Colonic mucosa (tissue), 4 donors: ENCODE measurements around the gene TMEM87A. TPM values are rescaled to one million over a fixed set of nuclear protein-coding genes. Genes with fewer than 3 reads are reported as not detected.

Experiments
- DNase-seq: peaks from one replicate; pipeline ENCODE4 v3.0.0-alpha.2; 2020
- H3K27ac ChIP-seq: fragments of 200-600 bp; one replicate; pipeline ENCODE4 v1.8.0; 2021
- H3K27me3 ChIP-seq: fragments of 200-600 bp; one replicate; pipeline ENCODE4 v1.8.0; 2021
- H3K36me3 ChIP-seq: fragments of 200-600 bp; one replicate; pipeline ENCODE4 v1.8.0; 2021
- H3K4me1 ChIP-seq: fragments of 200-600 bp; one replicate; pipeline ENCODE4 v1.8.0; 2021; ENCODE audit warnings: mild to moderate bottlenecking
- H3K4me3 ChIP-seq: fragments of 200-600 bp; one replicate; pipeline ENCODE4 v1.8.0; 2021
- H3K9ac ChIP-seq, 2 donors: one replicate each; pipeline ENCODE4 v1.7.0; 2013; ENCODE audit warnings: control low read depth in 2 of 2, low read depth in 2 of 2, low read length in 2 of 2
- H3K9me3 ChIP-seq: fragments of 200-600 bp; one replicate; pipeline ENCODE4 v1.8.0; 2021
- intact Hi-C: fragments of 100-400 bp; cut with DNase I; formaldehyde crosslinking; loops from one replicate; pipeline ENCODE4 v1.14.1; 2022
- total RNA-seq, 2 donors: library from RNA; stranded (reverse); fragmentation: NEBNext Ultra II Directional in 1 of 2; extraction: Animal tissue kit (Norgen Biotek cat#: 25700) in 1 of 2; gene quantifications; one replicate each; pipeline ENCODE4 v1.2.1, GENCODE V29; 2021
- TF ChIP-seq, protein P1 (sequence below): fragments of 200-600 bp; IDR thresholded peaks from one replicate; pipeline ENCODE4 v1.8.0; 2022; ENCODE audit warnings: antibody characterized with exemption, mild to moderate bottlenecking
- donor health status: healthy.
- donor health status: DM: no; HTN: no; CAD: no.
- donor health status: DM: no; HTN: no; CAD: no.

The TMEM87A gene
- total RNA-seq, 2 donors from 2014 or later, result 65.6 to 115 TPM

DNA sequence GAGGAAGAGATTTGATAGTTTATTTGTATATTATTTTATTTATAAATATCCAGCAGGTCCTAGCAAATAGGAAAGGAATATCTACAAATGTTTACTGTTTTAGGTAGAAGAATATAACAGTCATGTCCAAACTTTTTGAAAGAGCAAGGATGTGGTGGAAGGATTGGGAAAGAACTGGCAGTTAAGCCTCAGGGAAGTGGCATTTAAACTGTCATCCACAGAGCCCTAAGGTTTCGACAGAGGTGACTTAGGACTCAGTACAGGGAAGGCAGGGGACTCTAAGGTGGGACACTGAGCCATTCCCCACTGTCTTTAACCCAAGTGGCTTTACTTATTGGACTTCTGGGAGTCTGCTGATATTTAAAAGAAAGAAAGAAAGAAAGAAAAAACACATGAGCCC, 11.8 kb upstream of the TMEM87A start:
- TF ChIP-seq, protein P1, sequence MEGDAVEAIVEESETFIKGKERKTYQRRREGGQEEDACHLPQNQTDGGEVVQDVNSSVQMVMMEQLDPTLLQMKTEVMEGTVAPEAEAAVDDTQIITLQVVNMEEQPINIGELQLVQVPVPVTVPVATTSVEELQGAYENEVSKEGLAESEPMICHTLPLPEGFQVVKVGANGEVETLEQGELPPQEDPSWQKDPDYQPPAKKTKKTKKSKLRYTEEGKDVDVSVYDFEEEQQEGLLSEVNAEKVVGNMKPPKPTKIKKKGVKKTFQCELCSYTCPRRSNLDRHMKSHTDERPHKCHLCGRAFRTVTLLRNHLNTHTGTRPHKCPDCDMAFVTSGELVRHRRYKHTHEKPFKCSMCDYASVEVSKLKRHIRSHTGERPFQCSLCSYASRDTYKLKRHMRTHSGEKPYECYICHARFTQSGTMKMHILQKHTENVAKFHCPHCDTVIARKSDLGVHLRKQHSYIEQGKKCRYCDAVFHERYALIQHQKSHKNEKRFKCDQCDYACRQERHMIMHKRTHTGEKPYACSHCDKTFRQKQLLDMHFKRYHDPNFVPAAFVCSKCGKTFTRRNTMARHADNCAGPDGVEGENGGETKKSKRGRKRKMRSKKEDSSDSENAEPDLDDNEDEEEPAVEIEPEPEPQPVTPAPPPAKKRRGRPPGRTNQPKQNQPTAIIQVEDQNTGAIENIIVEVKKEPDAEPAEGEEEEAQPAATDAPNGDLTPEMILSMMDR, result no peak
- H3K27ac ChIP-seq, result no peak overlapping the region
- H3K36me3 ChIP-seq, result no peaks in the 10 kb centered on the region
- DNase-seq, result no peak
- no peaks in the 10 kb centered on the region for H3K27me3 ChIP-seq
- H3K4me3 ChIP-seq, result no peak overlapping the region
- intact Hi-C loops, result no loop called here
- H3K9ac ChIP-seq, result no peak overlapping the region
- no peaks in the 10 kb centered on the region for H3K9me3 ChIP-seq
- H3K4me1 ChIP-seq, result no peaks in the 10 kb centered on the region

DNA sequence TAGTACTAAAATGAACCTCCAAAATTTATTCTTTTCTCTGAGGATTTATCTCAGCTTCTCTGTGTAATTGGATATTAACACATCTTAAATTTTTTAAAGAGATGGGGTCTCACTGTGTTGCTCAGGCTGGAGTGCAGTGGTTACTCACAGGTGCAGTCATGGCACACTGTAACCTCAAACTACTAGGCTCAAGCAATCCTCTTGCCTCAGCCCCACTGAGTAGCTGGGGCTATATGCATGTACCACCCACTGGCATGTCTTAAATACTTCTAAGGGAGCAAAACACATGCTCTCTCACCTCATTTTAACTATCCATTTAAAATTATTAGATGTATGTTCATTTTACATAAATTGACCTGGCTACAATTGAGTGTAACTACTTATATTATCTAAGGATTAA, 11.3 kb upstream of the TMEM87A start:
- Histone ChIP-seq H3K9ac (no peak overlapping the region), H3K36me3 (no peaks in the 10 kb centered on the region), H3K9me3 (no peaks in the 10 kb centered on the region), H3K27me3 (no peaks in the 10 kb centered on the region), H3K4me3 (no peak overlapping the region), H3K27ac (no peak overlapping the region), H3K4me1 (no peaks in the 10 kb centered on the region)
- intact Hi-C loops, result no loop called here
- TF ChIP-seq, protein P1, result no peak
- DNase-seq, result no peak

DNA sequence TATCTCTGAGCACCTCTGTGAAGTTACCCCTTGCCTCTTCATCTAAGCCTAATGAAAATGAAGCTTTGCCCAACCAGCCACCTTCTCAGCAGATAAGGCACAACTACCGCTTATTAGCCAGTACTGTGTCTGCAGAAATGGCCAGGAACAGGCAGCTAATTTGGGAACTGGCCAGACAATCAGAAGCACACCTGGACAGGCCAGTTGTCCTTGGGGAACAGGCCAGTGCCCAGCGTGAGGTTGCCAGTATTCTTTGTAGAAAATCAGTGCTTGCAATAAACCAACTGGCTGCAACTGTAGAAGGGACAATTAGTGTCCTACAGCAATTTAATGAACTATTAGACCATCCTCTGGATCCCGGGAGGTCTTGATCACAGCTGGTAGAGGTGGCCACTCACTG, 10.4 kb upstream of the TMEM87A start:
- no peak overlapping the region for H3K9ac ChIP-seq
- no peak overlapping the region for H3K27ac ChIP-seq
- intact Hi-C loops, result no loop called here
- TF ChIP-seq, protein P1, result no peak
- no peak for DNase-seq
- H3K4me1 ChIP-seq, result no peaks in the 10 kb centered on the region
- H3K9me3 ChIP-seq, result no peaks in the 10 kb centered on the region
- H3K36me3 ChIP-seq, result no peaks in the 10 kb centered on the region
- no peak overlapping the region for H3K4me3 ChIP-seq
- no peaks in the 10 kb centered on the region for H3K27me3 ChIP-seq

DNA sequence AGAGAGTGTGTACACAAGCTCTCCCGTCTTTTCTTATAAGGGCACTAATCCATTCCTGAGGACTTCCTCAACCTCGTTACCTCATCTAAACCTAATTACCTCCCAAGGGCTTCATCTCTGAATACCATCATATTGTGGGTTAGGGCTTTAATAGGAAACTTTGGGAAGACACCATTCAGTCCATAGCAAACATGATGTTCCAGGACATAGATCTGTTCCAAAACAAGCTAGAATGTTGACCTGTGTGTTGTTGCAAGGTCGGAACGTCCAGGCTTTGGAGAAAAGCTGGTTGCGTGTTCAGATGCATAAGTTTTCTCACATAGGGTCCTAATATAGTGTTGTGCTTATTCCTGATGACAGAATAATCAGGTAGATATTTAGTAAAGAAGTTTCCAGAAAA, 9.7 kb upstream of the TMEM87A start:
- H3K9ac ChIP-seq, result no peak overlapping the region
- intact Hi-C loops, result no loop called here
- no peak overlapping the region for H3K4me3 ChIP-seq
- DNase-seq, result no peak
- H3K9me3 ChIP-seq, result no peaks in the 10 kb centered on the region
- TF ChIP-seq, protein P1, result no peak
- no peaks in the 10 kb centered on the region for H3K4me1 ChIP-seq
- H3K36me3 ChIP-seq, result no peaks in the 10 kb centered on the region
- H3K27ac ChIP-seq, result no peak overlapping the region
- no peaks in the 10 kb centered on the region for H3K27me3 ChIP-seq

DNA sequence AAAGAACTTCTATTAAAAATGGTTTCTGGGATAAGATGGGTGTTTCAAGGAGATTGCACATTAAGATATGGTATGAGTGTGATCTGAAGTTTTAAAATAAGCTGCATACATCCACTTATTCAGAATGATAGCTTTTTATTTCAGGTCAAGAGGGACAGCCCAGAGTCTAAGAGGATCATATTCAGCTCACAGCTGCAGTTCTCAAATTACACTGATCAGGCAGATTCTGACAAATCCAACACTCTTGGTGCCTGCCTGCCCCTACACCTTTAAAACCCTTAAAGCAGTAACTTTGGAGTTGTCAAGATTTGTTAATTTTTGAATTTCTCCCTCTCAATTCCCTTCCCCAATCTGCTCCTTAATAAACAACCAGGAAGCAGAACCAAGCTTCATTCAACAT, 9.1 kb upstream of the TMEM87A start:
- Histone ChIP-seq H3K4me1 (no peaks in the 10 kb centered on the region), H3K27me3 (no peaks in the 10 kb centered on the region), H3K9ac (no peak overlapping the region), H3K36me3 (no peaks in the 10 kb centered on the region), H3K27ac (no peak overlapping the region), H3K9me3 (no peaks in the 10 kb centered on the region), H3K4me3 (no peak overlapping the region)
- intact Hi-C loops, result no loop called here
- no peak for DNase-seq
- TF ChIP-seq, protein P1, result no peak

DNA sequence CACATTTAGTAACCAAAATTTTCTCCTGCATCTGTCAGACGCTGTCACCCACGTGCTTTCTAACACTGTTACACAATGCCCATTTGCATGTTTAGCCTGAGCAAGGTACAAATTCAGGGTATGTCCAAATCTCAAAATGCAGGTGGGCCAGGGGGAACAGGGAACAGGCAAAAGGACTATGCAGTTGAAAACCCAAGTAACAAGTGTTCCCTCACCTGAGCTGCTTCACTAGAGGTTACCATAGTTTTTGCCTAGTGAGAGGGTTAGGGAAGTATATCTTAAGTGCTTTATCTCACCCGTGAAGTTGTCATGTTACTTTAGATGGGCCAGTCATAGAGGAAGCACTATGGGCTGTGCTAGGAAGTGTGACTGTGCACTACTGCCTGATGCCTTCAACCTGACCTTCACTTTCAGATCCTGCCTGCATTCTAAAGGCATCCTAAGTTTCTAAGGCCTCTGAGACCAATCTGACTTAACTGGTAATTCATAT, 6.0 kb upstream of the TMEM87A start:
- no peaks in the 10 kb centered on the region for H3K27me3 ChIP-seq
- H3K4me3 ChIP-seq, result no peak overlapping the region
- no peak overlapping the region for H3K9ac ChIP-seq
- no peak for DNase-seq
- H3K4me1 ChIP-seq, result peaks cover 9% of the 10 kb centered on the region
- TF ChIP-seq, protein P1, result no peak
- H3K9me3 ChIP-seq, result no peaks in the 10 kb centered on the region
- H3K36me3 ChIP-seq, result no peaks in the 10 kb centered on the region
- intact Hi-C loops, result no loop called here
- H3K27ac ChIP-seq, result no peak overlapping the region
